ENCODE results near the gene BCAS3. TPM values are rescaled to one million over a fixed set of nuclear protein-coding genes. Genes with fewer than 3 reads are reported as not detected.
"Not testable (repeated sequence)": the region's sequence is repeated elsewhere in the genome, so short reads cannot be mapped to it uniquely, and the experiment has no call there.

The BCAS3 gene
- total RNA-seq, 4 donors from 2014 or later = 13.0 to 27.8 (median 20.7) TPM

DNA sequence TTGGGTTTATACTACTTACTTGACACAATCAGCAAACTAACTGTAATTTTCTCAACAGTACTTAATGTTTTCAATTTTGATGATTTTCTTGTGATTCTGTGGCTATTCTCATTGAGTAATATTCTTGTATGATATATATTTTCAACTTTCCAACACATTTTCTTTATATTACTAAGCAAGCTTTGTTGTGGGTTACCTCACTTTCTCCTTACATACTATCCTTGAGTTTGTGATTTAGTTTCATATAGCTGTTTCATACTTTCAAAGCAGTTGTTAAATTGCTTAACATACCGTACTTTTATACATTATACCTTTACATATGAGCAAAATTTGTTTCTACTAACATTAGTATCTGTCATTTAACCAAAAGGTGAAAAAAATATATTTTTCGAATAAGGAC lies 197.1 kb downstream of the BCAS3 start:
- WGBS, 2 donors = 84 to 97% methylated on average over 2 of the region's 2 CpGs

DNA sequence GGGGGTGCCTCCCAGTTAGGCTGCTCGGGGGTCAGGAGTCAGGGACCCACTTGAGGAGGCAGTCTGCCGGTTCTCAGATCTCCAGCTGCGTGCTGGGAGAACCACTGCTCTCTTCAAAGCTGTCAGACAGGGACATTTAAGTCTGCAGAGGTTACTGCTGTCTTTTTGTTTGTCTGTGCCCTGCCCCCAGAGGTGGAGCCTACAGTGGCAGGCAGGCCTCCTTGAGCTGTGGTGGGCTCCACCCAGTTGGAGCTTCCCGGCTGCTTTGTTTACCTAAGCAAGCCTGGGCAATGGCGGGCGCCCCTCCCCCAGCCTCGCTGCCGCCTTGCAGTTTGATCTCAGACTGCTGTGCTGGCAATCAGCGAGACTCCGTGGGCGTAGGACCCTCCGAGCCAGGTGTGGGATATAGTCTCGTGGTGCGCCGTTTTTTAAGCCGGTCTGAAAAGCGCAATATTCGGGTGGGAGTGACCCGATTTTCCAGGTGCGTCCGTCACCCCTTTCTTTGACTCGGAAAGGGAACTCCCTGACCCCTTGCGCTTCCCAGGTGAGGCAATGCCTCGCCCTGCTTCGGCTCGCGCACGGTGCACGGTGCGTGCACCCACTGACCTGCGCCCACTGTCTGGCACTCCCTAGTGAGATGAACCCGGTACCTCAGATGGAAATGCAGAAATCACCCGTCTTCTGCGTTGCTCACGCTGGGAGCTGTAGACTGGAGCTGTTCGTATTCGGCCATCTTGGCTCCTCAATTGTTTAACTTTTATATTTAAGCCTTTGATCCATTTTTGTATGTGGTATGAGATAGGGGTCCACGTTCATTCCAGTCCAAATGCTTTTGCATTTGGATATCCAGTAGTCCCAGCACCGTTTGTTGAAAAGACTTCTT lies 209.3 kb downstream of the BCAS3 start:
- H3K4me3 ChIP-seq = peak overlapping the region; percentile 23 to 60 (median 44)
- not testable (repeated sequence) for DNase-seq

More for the DNA sequence above, 197.1 kb downstream of the BCAS3 start:
- H3K27me3 ChIP-seq = no peaks in the 10 kb centered on the region
- TF ChIP-seq POLR2A (IDR thresholded peaks at IDR 0.05) = no peak
- TF ChIP-seq, protein P1, sequence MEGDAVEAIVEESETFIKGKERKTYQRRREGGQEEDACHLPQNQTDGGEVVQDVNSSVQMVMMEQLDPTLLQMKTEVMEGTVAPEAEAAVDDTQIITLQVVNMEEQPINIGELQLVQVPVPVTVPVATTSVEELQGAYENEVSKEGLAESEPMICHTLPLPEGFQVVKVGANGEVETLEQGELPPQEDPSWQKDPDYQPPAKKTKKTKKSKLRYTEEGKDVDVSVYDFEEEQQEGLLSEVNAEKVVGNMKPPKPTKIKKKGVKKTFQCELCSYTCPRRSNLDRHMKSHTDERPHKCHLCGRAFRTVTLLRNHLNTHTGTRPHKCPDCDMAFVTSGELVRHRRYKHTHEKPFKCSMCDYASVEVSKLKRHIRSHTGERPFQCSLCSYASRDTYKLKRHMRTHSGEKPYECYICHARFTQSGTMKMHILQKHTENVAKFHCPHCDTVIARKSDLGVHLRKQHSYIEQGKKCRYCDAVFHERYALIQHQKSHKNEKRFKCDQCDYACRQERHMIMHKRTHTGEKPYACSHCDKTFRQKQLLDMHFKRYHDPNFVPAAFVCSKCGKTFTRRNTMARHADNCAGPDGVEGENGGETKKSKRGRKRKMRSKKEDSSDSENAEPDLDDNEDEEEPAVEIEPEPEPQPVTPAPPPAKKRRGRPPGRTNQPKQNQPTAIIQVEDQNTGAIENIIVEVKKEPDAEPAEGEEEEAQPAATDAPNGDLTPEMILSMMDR (IDR thresholded peaks at IDR 0.05) = no peak
- H3K4me3 ChIP-seq = no peak overlapping the region
- H3K4me1 ChIP-seq = no peaks in the 10 kb centered on the region
- no peaks in the 10 kb centered on the region for H3K36me3 ChIP-seq
- no peaks in the 10 kb centered on the region for H3K9me3 ChIP-seq
- intact Hi-C loops (cut with DNase I) = no loop called here
- DNase-seq = no peak
- no peak overlapping the region for H3K27ac ChIP-seq

DNA sequence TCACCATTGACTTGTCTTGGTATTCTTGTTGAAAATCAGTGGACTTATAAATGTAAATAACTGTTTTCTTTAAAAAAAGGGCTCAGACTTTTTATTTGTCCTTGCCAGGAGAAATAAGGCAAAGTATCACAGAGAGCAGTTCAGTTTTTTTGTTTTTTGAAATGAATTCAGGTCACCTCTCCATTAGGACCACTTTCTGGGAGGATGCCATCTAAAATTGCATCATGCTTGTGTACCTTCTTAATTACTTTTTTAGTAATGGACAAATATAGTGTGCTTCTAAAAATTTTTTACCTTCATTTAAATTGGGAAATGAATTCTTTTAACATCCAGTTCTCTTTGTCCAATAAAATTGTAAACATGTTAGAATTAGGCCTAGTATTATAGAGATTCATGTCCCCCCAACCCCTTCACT lies 210.0 kb downstream of the BCAS3 start:
- Histone ChIP-seq H3K27me3 (no peaks in the 10 kb centered on the region), H3K36me3 (peaks cover 0 to 6% (median 0%) of the 10 kb centered on the region in 3 donors), H3K4me3 (peak overlapping the region; percentile 23 to 60 (median 44)), H3K4me1 (peaks cover 0 to 9% (median 0%) of the 10 kb centered on the region in 3 donors), H3K9me3 (no peaks in the 10 kb centered on the region), H3K27ac (peak overlapping the region; percentile 7 to 82 (median 74))
- TF ChIP-seq, protein P1 (IDR thresholded peaks at IDR 0.05) = no peak
- TF ChIP-seq POLR2A (IDR thresholded peaks at IDR 0.05) = no peak
- intact Hi-C loops (cut with DNase I) = no loop called here
- DNase-seq = no peak

More for the DNA sequence above, 209.3 kb downstream of the BCAS3 start:
- H3K9me3 ChIP-seq; H3K4me1 ChIP-seq; intact Hi-C loops (cut with DNase I); H3K27me3 ChIP-seq; H3K36me3 ChIP-seq: not testable (repeated sequence)
- TF ChIP-seq, protein P1 (IDR thresholded peaks at IDR 0.05) = peak in 2 of 6 experiments; percentile 5 to 11
- WGBS, 2 donors = 54 to 64% methylated on average over 8 to 9 of the region's 39 CpGs
- H3K27ac ChIP-seq = peak overlapping the region; percentile 7 to 82 (median 74)

DNA sequence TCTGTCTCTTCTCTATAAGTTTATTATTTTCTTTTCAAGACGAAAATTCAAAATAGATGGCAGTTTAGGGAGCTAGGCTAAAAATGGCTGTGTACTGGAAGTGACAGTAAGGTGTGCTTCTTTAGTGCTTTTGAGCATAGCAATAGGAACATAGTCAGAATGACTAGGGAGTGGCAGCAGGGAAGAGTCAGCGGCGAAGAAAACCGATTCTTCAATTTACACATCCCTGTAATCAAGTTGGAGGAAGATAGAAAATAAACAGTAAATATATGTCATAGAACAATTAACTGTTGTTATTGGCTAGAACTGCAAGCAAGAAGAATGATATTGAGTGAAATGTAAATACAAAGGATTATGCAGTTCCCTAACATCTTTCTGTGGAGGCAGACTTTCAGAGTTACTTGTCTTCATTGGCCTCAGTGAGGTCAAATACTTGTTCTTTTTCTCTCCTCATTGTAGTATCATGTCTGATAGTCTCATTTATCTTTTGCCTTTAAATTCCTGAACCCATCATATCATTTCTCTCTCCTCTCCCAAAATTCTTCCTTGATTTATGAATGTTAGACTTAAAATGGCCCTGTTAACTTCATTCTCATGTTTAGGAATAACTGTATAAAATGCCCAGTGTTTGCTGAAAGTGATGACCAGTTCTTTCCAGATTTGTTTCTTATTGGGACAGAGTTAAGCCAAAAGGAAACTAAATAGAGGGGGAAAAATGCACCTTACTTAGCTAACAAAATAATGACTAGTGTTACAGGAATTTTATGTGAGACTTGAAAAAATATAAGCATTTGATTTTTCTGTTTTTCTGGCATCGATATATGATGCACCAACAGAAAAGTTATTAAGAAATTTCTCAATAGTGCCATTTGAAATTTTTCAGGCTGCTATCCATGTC lies 211.4 kb downstream of the BCAS3 start:
- intact Hi-C loops (cut with DNase I) = no loop called here
- DNase-seq = no peak
- WGBS, 2 donors = 82 to 84% methylated on average over 5 of the region's 5 CpGs

More for the DNA sequence above, 211.4 kb downstream of the BCAS3 start:
- H3K36me3 ChIP-seq = peaks cover 0 to 6% (median 0%) of the 10 kb centered on the region in 3 donors
- no peak for TF ChIP-seq POLR2A (IDR thresholded peaks at IDR 0.05)
- TF ChIP-seq, protein P1 (IDR thresholded peaks at IDR 0.05) = no peak
- peaks cover 0 to 9% (median 0%) of the 10 kb centered on the region in 3 donors for H3K4me1 ChIP-seq
- no peak overlapping the region for H3K27ac ChIP-seq
- no peaks in the 10 kb centered on the region for H3K9me3 ChIP-seq
- H3K4me3 ChIP-seq = no peak overlapping the region
- no peaks in the 10 kb centered on the region for H3K27me3 ChIP-seq
